ENCODE measurements around the gene GRIP1.

Gene GRIP1

DNA sequence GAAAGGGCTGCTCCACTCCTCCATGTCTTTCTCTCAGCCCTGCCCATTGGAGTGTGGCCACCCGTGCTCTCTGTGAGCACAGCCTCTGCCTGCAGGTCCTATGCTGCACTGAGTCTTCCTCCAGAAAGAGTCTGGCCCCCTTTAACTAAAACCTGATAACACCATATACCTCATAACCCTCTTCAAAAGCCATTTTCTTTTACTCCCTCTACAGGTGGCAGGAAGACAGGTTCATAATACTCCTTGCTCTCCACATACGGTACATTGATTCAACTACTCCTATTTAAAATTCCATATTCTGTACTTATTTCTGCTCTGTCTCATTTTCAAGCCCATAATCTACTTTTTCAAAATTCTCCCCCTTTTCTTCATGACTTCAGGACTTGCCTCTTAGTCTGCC, 232.6 kb downstream of the GRIP1 start:
- DNase-seq (ENCODE audit: low read depth): no peak

DNA sequence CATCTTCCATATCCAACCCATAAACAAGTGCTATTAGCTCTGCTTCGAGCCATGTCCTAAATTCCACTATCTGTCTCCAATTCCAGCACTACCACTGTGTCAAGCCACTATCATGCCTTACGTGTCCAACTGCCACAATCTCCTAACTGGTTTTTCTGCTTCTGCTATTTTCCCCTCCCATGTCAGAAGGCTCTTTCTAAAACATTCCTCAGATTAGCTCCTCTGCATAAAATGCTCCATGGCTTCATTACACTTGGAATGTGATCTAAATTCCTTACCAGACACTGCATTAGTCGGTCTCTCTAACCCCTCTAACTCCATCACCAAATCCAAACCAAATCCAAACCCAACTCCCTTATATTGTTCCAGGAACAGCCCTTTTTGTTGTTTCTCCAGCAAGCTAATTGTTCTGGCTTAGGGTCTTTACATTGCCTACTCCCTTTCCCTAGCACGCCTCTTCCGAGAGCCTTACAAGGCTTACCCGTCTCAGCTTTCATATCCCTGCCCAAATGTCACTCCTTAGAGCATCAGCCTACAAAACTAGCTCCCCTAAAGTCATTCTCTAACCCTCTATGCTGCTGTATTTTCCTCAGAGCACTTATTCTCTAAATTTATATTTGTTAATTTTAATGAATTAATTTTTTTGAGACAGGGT, 236.8 kb downstream of the GRIP1 start:
- no peak for DNase-seq (ENCODE audit: low read depth)

DNA sequence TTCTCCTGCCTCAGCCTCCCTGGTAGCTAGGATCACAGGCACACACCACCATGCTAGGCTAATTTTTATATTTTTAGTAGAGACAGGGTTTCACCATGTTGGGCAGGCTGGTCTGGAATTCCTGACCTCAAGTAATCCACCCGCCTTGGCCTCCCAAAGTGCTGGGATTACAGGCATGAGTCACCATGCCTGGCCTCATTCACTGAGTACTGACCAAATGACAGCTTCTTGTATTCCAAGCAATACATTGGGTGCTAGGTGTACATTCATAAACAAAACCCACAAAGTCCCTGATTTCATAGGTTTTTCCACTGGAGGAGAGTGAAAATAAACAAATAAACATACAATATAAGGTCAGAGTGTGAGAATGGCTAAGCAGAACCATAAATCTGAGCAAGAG, 240.3 kb downstream of the GRIP1 start:
- DNase-seq (ENCODE audit: low read depth): peak; percentile 41

DNA sequence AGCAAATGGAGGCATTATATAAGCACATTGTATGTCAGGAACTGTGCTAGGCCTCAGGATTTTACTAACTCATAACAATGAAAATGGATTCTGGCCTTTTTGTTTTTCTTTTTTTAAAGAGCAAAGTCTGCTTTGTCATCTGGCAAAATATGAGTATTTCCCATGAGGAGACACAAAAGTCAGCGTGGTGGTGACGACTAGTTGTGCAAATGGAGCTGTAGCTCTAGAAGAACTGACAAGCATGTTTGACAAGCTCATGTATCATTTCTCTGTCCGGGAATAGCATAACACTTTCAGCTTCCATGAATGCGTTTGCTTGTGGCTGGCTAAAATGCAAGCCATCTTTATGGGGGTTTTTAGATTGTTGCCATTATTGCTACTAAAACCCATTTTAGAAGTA, 248.8 kb downstream of the GRIP1 start:
- no peak for DNase-seq (ENCODE audit: low read depth)

DNA sequence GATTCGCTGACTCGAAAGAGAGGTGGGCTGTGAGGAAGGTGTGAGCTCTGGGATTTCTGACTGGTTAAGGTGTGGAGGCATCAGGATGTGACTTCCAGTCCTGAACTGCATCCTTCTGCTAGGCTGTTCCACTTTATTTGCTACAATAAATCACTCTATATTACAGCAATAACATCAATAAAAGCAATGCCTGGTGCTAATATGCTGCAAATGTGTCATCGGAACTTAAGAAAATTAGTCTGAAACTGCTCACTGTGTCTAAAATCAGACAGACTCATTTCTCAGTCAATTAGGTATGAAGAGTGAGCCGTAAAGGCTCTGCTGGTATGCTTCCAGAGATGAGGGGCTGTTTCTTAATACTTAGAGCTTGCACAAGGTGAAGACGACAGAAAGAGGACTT, 250.0 kb downstream of the GRIP1 start:
- no peak for DNase-seq (ENCODE audit: low read depth)

DNA sequence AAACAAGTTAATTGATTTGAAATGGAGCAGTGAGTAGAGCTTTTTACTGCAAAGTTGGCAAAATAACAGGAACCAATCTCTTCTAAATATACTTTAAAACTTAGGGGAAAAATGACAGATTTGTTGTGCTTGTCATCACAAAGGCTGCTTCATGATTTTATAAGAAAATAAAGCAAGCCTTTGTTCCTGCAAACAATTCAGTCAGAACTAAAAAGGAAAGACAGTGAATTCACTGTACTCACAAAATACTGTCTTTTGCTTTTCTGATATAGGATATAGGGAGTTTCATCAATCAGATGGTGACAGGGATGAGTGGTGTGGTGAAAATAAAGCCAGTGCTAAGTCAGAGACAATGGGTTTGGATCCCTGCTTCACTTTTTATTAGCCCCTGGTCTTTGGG, 250.6 kb downstream of the GRIP1 start:
- DNase-seq (ENCODE audit: low read depth): no peak

DNA sequence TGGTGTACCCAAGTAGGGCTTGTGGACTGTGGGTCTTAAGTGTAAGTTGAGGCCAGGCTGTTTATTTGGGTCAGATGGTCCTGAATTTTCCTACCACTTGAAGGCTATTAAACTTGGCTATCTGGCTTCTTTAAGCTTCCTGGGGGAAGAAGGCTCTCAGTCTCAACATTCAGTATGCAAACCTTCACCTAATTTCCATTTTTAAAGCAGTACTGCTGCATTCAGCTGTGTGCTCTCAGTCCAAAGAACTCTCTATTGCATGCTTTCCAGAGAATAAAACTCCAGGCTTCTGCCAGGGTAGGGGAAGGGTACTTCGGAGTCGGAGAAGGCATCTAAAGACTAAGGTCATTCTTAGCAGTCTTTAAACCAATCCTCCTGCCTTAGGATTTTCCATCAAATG, 252.2 kb downstream of the GRIP1 start:
- DNase-seq (ENCODE audit: low read depth): no peak

DNA sequence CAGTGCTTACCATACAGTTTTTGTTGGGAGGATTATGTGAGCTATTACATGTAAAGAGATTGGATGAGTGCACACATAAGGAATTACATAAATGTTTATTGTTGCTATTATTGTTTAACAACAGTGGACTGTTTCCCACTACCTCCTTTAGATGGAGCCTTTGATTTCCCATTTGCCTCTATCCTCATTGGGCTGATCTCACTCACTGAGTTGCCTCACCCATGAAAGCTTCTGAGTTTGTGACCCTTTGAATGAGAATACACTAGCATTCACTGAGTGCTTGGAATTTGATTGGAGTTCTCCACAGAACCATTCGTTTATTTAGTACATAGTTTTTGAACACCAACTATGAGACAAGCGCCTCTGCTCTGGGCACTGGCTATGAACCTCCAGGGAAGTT, 255.6 kb downstream of the GRIP1 start:
- no peak for DNase-seq (ENCODE audit: low read depth)

DNA sequence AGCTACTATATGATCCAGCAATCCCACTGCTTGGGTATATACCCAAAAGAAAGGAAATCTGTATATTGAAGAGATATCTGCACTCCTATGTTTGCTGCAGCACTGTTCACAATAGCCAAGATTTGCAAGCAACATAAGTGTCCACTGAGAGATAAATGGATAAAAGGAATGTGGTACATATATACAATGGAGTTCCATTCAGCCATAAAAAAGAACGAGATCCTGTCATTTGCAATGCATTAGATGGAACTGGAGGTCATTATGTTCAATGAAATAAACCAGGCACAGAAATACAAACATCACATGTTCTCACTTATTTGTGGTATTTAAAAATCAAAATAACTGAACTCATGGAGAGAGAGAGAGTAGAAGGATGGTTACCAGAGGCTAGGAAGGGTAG, 260.0 kb downstream of the GRIP1 start:
- DNase-seq (ENCODE audit: low read depth): no peak

DNA sequence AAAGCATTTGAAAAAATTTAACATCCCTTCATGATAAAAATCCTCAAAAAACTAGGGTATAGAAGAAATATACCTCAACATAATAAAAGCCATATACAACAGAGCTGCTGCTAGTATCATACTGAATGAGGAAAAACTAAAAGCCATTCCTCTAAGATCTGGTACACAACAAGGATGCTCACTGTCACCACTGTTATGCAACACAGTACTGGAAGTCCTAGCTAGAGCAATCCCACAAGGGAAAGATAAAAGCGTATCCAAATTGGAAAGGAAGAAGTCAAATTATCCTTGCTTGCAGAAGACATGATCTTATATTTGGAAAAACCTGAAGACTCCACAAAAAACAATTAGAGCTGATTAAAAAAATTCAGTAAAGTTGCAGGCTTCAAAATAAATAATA, 261.7 kb downstream of the GRIP1 start:
- no peak for DNase-seq (ENCODE audit: low read depth)

DNA sequence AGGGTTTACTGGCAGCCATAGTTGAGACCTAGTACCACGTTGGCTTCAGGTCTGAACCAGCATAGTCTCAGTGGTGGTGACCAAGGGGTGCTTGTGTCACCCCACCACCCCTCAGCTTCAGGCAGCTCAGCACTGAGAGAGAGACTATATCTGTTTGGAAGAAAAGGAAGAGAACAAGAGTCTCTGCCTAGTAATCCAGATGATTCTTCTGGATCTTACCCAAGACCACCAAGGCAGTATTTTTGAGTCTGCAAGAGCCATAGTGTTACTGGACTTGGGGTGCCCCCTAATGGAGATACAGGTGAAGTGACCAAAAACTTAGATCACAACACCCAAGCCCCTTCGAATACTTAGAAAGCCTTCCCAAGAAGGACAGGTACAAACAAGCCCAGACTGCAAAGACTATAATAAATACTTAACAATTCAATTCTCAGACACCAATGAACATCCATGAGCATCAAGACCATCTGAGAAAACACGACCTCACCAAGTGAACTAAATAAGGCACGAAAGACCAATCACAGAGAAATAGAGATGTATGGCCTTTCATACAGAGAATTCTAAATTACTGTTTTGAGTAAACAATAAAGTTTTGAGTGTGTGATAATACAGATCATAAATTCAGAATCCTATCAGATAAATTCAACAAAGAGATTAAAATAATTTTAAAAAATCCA, 269.5 kb downstream of the GRIP1 start:
- DNase-seq (ENCODE audit: low read depth): peak; percentile 74

DNA sequence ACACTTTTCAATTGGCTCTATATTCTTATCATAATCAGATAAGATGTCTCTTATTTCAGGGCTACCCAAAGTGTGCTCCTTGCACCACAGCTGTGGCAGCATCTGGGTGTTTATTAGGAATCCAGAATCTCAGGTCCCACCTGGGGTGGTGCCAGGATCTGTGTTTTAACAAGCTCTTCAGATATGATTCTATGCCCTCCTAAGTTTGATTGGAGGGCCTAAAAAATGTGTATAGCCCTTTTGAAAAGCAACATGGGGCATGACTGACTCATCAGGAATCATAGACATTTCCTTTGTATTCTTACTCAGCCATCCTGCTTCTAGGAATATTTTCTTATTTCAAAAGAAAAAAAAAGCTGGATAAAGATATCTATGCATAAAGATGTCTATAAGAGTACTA, 273.5 kb downstream of the GRIP1 start:
- DNase-seq (ENCODE audit: low read depth): peak; percentile 78

DNA sequence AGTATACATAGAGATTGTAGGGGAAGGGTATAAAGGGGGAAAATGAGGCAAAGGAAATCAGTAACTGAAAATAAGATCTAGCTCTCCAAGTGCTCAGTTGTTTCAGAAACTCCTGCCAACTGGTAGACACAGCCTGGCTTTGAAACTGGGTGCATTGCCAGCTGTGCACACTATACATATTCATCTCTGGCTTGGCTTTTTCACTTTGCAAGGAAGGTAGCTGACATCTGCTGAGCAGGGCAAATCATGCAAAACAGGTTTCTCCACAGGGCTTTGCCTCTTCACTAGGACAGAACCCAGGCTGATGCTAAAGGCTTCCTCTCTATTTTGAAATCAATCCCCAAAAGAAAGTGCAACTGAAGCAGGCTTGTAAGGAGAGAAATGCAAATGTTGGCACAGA, 275.1 kb downstream of the GRIP1 start:
- DNase-seq (ENCODE audit: low read depth): no peak

DNA sequence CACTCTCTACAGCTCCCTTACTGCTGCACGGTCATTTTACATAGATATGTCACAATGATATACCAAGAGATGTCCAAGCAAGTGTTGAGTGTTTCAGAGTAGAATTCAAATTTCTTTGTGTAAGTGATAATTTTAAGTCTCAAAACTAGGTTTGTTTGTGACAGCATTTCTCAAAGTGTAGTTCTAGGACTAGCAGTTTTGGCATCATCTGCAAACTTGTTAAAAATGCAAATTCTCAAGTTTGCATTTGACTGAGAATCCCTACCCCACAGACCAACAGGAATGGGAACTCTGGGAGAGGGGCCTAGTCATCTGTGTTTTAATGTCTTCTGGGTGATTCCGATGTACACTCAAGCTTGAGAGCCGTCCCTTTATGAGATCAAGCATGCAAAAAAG, 279.0 kb downstream of the GRIP1 start:
- no peak for DNase-seq (ENCODE audit: low read depth)

DNA sequence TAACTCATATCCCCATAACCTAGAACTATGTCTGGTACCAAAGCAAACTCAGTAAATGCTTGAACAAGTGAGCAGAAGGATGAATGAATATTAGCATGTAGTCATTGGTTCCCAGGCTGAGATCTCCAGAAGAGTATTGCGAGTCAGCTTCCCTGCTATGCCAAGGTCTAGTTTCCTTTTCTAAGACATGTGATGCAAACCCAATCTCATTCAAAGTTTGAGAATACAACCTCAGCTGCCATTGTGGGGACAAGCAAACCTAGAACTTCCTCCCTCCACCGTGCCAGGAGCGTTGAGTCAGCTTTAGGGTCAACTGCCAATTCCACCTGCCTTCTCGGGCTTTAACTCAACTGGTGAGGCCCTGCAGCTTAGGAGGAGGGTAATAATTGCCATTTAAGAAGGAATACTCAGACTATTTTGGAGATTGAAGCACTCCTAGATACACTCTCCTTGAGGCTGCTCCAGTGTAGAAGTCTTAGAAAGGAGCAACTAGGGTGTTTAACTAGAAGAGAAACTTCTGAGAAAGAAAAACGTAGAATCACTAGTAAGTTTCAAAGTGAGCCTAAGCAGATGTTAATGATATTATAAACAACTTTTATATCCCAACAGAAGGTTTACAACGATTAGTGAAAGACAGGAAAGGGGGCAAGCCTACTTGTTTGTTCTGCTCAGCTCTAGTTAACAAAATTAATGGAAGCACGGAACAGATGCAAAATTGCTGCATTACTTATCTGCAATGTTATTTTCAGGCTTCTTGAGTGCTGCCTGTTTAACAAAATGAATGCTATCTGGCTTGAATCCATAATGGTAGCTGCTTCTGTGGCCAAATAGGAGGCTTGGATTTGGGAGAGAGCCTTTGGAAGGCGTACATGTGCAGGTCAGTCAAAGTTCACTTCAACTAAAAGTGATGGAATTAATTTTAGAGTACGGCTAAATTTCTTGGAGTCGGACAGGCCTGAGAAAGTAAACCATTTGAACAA, 279.7 kb downstream of the GRIP1 start:
- peak; percentile 3 for DNase-seq (ENCODE audit: low read depth)

DNA sequence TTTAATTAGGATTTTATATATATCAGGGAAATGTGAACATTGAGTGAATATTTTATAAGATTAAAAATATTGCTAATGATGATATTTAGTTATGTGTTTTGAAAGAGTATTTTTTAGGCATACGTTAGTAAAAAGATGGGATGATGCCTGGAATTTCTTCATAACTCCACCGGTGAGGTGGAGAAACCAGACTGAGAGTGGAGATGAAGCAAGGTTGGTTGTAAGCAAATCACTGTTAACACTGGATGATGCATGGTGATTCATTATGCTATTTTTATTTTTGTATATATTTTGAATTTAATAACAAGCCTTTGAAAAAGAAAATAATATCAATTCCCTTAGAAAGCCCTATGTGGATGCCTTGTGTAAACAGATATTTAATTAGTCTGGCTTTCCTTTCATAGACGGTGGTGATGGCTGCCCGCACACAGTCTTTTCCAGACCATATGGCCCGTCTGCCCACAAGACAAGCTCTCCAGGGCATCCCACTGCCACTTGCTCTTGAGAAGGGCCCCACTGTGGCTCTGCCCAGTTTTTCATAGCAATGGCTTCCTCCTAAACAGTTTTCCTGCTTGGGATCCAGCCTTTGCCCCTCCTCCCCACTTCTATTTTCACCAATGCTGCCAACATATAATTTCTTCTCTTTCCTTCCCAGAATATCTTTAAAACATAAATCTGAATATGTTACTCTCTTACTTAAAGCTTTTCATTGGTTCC, 281.1 kb downstream of the GRIP1 start:
- no peak for DNase-seq (ENCODE audit: low read depth)

DNA sequence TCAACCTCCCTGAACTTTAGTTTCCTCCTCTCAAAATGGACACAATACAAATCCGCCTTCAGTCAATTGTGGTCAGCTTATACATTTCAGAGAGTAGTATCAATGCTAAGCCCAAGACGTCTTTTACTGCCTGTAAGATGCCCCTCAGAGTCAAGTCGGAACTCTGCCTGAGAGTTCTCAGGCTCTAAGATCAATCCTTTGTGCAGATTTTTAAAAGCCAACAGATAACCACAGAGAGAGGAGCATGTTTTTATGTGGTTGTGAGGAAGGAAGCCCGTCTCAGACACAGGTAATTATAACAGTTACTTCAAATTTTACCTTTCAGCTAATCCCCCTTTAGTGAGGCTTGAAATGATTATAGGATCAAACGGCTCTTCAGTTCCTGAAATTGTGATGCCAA, 285.0 kb downstream of the GRIP1 start:
- no peak for DNase-seq (ENCODE audit: low read depth)

DNA sequence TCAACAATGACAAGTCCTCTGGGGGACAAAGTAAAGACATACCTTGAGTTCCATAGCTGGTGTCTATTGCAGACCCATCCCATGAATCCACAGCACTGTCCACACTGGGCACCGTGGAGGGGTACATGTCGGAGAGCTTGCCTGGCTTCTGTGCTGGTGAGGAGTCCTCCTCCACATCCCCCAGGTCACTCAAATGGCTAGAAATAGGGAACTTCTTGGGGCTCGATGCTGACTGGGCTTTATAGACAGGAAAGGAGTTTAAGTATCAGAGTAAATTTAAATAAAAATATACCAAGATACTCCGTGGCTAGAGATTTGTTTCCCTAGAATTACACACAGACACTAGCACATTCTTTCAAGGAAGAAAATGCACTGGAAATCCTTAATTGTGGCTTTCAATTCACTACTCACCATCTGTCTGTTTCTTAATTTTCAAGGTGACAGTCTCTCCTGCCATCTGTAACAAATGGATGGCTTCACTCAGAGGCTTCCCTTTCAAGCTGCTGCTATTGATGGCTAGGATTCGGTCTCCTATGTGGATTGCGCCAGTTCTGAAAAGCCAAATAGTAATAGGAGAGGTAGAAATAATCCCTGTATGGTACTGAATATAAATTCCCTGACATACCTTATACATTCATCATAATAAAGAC, 286.5 kb downstream of the GRIP1 start:
- DNase-seq (ENCODE audit: low read depth): no peak

DNA sequence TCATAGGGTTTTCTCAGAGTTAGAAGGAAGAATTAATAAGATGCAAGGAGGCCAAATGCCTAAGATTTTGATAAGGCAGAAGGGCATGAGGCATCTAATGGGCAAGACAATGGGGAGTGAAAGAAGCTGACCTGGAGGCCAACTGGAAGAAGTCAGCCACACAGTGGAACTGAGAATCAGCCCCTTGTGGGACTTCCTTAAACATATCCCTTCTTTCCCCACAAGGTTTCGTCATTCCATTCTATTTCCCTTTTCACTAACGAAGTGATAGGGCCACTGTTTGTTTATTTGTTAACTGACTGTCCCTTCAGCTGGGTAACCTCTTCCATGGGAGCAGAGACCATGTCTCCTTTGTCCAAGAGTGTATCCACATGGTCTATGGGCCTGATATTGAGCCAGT, 290.4 kb downstream of the GRIP1 start:
- DNase-seq (ENCODE audit: low read depth): no peak

DNA sequence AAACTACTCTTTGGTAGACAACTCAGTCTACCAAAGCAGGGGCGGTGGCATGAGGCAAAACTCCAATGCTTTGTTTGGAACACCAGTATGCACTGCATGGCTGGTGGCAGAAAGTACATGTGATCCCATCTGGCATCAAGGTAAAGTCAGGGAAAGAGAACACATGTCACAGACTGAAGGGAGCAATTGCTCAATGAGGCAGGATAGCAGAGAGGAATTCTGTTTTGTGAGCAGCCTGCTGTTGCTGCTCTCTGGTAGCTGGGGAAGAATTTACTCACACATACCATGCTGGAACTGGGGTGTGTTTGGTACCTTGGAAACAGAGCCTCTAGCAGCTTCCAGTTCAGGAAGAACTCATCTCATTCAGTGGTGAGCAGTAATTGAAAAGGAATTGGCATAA, 291.8 kb downstream of the GRIP1 start:
- DNase-seq (ENCODE audit: low read depth): peak; percentile 10

DNA sequence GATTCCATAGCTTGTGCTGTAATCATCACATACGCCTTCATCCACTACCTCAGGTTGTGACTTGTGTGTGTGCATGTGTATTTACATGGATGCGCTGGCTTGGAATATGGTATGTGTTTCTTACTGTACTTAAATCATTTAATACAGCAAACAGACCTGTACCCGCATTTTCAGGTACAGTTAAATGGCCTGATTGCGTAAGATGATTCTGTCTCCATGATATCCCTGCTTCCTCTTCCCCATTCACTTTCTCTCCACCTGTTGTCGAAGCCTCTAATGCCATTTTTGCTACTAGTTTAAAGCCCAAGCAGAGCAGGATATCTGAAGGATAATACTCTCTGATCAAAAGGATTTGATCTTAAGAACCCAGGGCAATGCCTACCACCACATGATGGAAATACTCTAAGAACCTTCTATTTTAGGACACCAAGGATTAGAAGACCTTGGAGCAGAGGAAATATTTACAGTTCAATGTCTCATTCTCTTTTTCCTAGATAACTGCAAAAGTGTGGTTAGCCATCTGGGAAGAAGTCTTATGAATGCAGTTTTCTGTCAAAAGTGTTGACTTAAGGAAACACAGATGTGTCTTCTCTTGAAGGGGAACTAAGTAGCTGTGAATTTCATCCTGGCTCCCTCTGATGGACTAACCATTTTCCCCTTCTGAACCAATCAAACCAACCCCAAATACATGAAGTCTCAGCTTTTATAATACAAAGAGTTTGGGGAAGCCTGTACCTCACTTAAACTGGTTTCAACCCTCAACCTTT, 297.9 kb downstream of the GRIP1 start:
- no peak for DNase-seq (ENCODE audit: low read depth)

All from EH (cell line).